ENCODE data around the gene WAC.
A peak's percentile ranks its signal among the peaks of the same experiment; 100 is the strongest.
"Not testable (repeated sequence)": the region's sequence is repeated elsewhere in the genome, so short reads cannot be mapped to it uniquely, and the experiment has no call there.

The WAC gene

DNA sequence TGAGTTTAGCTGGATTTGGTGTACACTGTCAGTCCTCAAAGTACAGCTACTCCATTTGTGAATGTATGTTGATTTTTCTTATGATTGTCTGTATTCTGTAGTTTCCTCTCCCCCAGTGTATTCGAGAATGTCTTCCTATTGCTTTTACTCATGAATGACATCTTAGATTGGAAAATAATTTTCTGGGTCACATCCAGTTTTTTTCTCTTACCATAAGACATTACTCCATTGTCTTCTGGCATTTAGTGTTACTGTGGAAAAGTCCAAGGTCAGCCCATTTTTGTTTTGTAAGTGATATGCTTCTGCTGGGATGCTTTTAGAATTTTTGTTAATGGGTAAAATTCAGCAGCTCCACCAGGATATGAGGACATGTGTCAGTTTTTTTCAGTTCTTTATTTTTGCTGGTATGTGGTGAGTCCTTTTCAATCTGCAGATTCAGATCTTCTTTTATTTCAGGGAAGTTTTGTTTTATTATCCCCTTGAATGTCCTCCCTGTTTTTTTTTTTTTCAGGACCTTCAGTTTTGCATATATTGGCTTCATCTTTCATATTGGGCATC lies 33.6 kb downstream of the WAC start:
- no peak for DNase-seq (ENCODE audit: low spot score)

- DNase-seq (ENCODE audit: low spot score) = peak; percentile 22
These were observed 36.7 kb downstream of the WAC start for GRCh38 chr10:28569506-28570159.

- DNase-seq (ENCODE audit: low spot score) = no peak
These were observed 37.7 kb downstream of the WAC start for GRCh38 chr10:28570598-28570997.

- no peak for DNase-seq (ENCODE audit: low spot score)
These were observed 38.3 kb downstream of the WAC start for GRCh38 chr10:28571265-28571664.

DNA sequence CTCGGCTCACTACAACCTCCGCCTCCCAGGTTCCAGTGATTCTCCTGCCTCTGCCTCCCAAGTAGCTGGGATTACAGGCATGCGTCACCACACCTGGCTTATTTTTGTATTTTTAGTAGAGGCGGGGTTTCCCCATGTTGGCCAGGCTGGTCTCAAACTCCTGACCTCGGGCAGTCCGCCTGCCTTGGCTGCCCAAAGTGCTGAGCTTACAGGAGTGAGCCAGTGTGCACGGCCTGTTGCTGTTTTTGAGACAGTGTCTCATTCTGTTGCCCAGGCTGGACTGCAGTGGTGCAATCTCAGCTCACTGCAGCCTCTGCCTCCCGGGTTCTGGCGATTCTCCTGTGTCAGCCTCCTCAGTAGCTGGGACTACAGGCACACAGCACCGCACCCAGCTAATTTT lies 41.3 kb downstream of the WAC start:
- not testable (repeated sequence) for DNase-seq (ENCODE audit: low spot score)

DNA sequence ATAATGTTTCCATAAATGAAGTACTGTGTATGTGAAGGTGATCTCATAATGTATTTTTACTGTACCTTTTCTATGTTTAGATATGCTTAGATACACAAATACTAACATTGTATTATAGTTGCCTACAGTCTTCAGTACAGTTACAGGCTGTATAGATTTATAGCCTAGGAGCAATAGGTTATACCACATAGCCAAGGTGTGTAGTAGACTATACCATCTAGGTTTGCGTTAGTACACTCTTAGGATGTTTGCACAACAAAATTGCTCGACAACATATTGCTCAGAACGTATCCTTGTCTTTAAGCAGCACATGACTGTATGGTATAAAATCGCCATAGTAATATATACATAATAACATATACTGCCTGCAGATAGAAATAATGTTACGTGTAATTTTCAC lies 42.9 kb downstream of the WAC start:
- no peak for DNase-seq (ENCODE audit: low spot score)

GRCh38 chr10:28577506-28577905 lies 44.6 kb downstream of the WAC start:
- DNase-seq (ENCODE audit: low spot score) = no peak

GRCh38 chr10:28578454-28578853 lies 45.5 kb downstream of the WAC start:
- DNase-seq (ENCODE audit: low spot score) = no peak

DNA sequence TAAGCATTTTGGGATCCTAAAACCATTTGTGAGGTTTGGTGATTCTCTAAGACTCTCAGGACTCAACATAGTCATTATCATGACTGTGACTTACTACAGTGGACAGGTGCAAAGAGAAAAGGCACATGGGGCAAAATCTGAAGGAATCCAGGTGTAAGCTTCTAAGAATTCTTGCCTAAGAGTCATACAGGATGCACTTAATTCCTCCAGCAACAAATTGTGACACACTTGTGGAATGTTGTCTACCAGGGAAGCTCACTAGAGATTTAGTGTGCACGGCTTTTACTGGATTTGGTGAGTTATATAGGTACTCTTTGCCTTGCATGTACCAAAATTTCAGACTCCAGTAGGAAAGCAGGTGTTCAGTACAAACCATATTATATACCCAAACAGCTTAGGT lies 47.9 kb downstream of the WAC start:
- DNase-seq (ENCODE audit: low spot score) = no peak

GRCh38 chr10:28581916-28582315 lies 49.0 kb downstream of the WAC start:
- DNase-seq (ENCODE audit: low spot score) = no peak

GRCh38 chr10:28585076-28585475 lies 52.2 kb downstream of the WAC start:
- DNase-seq (ENCODE audit: low spot score) = no peak

DNA sequence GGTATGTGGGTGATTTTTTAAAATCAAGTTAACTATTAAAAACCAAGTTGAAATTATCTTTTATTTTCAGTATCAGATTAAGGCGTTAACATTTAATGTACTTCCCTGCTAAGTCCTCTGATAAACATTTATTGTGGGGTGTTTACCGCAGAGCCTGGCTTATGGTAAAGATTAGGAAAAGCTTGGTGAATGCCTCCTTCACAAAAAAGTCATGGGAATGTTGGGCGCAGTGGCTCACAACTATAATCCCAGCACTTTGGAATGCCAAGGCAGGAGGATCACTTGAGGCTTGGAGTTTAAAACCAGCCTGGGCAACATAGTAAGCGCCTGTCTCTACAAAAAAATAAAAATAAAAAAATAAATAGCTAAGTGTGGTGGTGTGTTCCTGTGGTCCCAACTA lies 53.3 kb downstream of the WAC start:
- DNase-seq (ENCODE audit: low spot score) = no peak

- no peak for DNase-seq (ENCODE audit: low spot score)
These were observed 54.5 kb downstream of the WAC start for GRCh38 chr10:28587270-28587969.

GRCh38 chr10:28587970-28588290 lies 55.0 kb downstream of the WAC start:
- no peak for DNase-seq (ENCODE audit: low spot score)

DNA sequence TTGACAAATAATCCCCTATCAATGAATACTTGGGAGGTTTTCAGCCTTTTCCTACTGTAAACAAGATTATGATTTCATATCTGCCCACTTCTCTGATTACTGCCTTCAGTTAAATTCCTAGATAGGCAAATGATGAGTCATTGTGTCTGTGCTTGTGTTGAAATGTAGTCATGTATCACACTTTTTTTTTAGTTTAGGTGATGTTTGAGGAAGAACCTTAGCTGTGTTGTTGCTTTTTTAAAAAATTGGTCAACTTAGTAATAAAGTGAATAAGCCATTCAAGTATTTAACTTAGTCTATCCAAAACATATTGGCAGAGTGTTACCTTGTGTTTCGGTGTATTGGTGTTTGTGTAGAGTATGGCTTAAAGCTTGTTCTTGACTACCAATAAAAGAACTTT lies 60.0 kb downstream of the WAC start:
- no peak for DNase-seq (ENCODE audit: low spot score)

DNA sequence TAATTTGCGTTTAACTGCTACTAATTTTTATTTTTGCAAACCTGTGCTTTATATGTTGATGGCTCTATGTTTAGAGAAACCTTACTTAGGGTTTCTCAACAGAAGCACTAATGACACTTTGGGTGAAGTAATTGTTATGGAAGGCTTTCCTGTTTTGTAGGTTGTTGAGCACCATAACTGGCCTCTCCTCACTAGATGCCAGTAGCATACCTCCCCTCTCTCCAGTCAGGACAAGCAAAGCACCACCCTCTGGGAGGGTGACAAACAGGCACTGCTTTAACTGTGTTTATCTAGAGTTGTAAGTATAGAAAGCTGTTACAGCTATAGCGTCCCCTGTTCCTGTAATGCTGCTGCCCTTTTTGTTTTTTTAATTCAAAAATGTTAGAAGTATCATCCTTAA lies 60.9 kb downstream of the WAC start:
- DNase-seq (ENCODE audit: low spot score) = no peak

- no peak for DNase-seq (ENCODE audit: low spot score)
These were observed 61.5 kb downstream of the WAC start for GRCh38 chr10:28594406-28594805.

- no peak for DNase-seq (ENCODE audit: low spot score)
These were observed 62.7 kb downstream of the WAC start for GRCh38 chr10:28595613-28596012.

- no peak for DNase-seq (ENCODE audit: low spot score)
These were observed 67.1 kb downstream of the WAC start for GRCh38 chr10:28600056-28600455.

- no peak for DNase-seq (ENCODE audit: low spot score)
These were observed 68.1 kb downstream of the WAC start for GRCh38 chr10:28601012-28601411.

GRCh38 chr10:28604567-28605536 lies 71.9 kb downstream of the WAC start:
- no peak for DNase-seq (ENCODE audit: low spot score)

GRCh38 chr10:28606568-28606967 lies 73.7 kb downstream of the WAC start:
- DNase-seq (ENCODE audit: low spot score) = no peak

DNA sequence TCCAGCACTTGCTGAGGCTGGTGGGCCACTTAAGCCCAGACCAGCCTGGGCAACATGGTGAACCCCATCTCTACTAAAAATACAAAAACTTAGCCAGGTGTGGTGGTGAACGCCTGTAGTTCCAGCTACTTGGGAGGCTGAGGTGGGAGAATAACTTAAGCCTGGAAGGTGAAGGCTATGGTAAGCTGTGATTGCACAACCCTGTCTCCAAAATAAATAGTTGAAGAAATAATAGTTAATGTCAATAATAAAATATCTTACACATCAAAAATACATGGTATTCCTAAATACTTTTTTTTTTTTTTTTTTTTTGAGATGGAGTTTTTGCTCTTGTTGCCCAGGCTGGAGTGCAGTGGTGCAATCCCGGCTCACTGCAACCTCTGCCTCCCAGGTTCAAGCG lies 76.7 kb downstream of the WAC start:
- DNase-seq (ENCODE audit: low spot score) = not testable (repeated sequence)
